H9 (cell line): ENCODE data around the gene CPNE5. TPM values are rescaled to one million over a fixed set of nuclear protein-coding genes. Genes with fewer than 3 reads are reported as not detected.

Experiments
- DNase-seq: peaks from one replicate; pipeline ENCODE4 v3.0.0-alpha.2; 2017
- H2AFZ ChIP-seq: one replicate; pipeline ENCODE4 v1.6.1; 2013; ENCODE audit warnings: mild to moderate bottlenecking, low read length, control low read depth, moderate library complexity
- H2AK5ac ChIP-seq: 2 replicates; pipeline ENCODE4 v1.6.1; 2013; ENCODE audit warnings: low read length, control low read depth, mixed read lengths; ENCODE audit not compliant: insufficient read length
- H2BK120ac ChIP-seq: one replicate; pipeline ENCODE4 v1.6.1; 2013; ENCODE audit warnings: low read depth, mild to moderate bottlenecking, low read length, control low read depth, inconsistent platforms; ENCODE audit not compliant: poor library complexity, severe bottlenecking
- H2BK12ac ChIP-seq: 2 replicates; pipeline ENCODE4 v1.6.1; 2013; ENCODE audit warnings: low read length, control low read depth, mixed read lengths, low read depth; ENCODE audit not compliant: insufficient read length
- H2BK15ac ChIP-seq: 2 replicates; pipeline ENCODE4 v1.6.1; 2013; ENCODE audit warnings: low read depth, low read length, control low read depth
- H2BK20ac ChIP-seq: one replicate; pipeline ENCODE4 v1.6.1; 2013; ENCODE audit warnings: low read depth, mild to moderate bottlenecking, low read length, control low read depth, inconsistent platforms; ENCODE audit not compliant: poor library complexity, severe bottlenecking
- H2BK5ac ChIP-seq: 2 replicates; pipeline ENCODE4 v1.6.1; 2013; ENCODE audit warnings: low read length, control low read depth, mixed read lengths; ENCODE audit not compliant: insufficient read length
- H3K14ac ChIP-seq: 2 replicates; pipeline ENCODE4 v1.6.1; 2013; ENCODE audit warnings: low read length, control low read depth; ENCODE audit not compliant: insufficient read depth
- H3K18ac ChIP-seq: 2 replicates; pipeline ENCODE4 v1.6.1; 2013; ENCODE audit warnings: low read depth, mild to moderate bottlenecking, mixed read lengths, low read length, control low read depth; ENCODE audit not compliant: insufficient read length
- H3K23ac ChIP-seq: 2 replicates; pipeline ENCODE4 v1.6.1; 2013; ENCODE audit warnings: low read length, control low read depth, mixed read lengths, low read depth; ENCODE audit not compliant: insufficient read length
- H3K23me2 ChIP-seq: 2 replicates; pipeline ENCODE4 v1.6.1; 2013; ENCODE audit warnings: low read depth, mild to moderate bottlenecking, mixed read lengths, low read length, control low read depth; ENCODE audit not compliant: insufficient read length, poor library complexity, severe bottlenecking
- H3K27ac ChIP-seq: 2 replicates; pipeline ENCODE4 v1.5.1; 2013; ENCODE audit warnings: low read length, control low read depth, mixed read lengths, low read depth; ENCODE audit not compliant: insufficient read length
- H3K27me3 ChIP-seq: 2 replicates; pipeline ENCODE4 v1.6.1; 2013; ENCODE audit warnings: low read length, control low read depth, inconsistent platforms; ENCODE audit not compliant: insufficient read depth
- H3K4ac ChIP-seq: 2 replicates; pipeline ENCODE4 v1.6.1; 2013; ENCODE audit warnings: low read depth, mild to moderate bottlenecking, control low read depth, inconsistent platforms, low read length, moderate library complexity
- H3K4me1 ChIP-seq: 2 replicates; pipeline ENCODE4 v1.6.1; 2013; ENCODE audit warnings: low read length, control low read depth, inconsistent platforms; ENCODE audit not compliant: insufficient read depth
- H3K4me2 ChIP-seq: 2 replicates; pipeline ENCODE4 v1.6.1; 2013; ENCODE audit warnings: low read length, control low read depth, mixed read lengths; ENCODE audit not compliant: insufficient read length, insufficient read depth
- H3K56ac ChIP-seq: 2 replicates; pipeline ENCODE4 v1.6.1; 2013; ENCODE audit warnings: low read depth, mild to moderate bottlenecking, mixed read lengths, low read length, control low read depth; ENCODE audit not compliant: insufficient read length
- H3K79me1 ChIP-seq: 2 replicates; pipeline ENCODE4 v1.6.1; 2013; ENCODE audit warnings: low read depth, mild to moderate bottlenecking, moderate library complexity, low read length, control low read depth, inconsistent platforms; ENCODE audit not compliant: insufficient read depth, poor library complexity, severe bottlenecking
- H3K79me2 ChIP-seq: 2 replicates; pipeline ENCODE4 v1.6.1; 2013; ENCODE audit warnings: low read length, control low read depth, inconsistent platforms; ENCODE audit not compliant: insufficient read depth
- H3K9ac ChIP-seq: 2 replicates; pipeline ENCODE4 v1.6.1; 2013; ENCODE audit warnings: low read length, control low read depth, mixed read lengths; ENCODE audit not compliant: insufficient read length; ENCODE audit errors: extremely low read depth
- H3K9me3 ChIP-seq: one replicate; pipeline ENCODE4 v1.6.1; 2013; ENCODE audit warnings: low read depth, low read length, inconsistent platforms; ENCODE audit not compliant: control insufficient read depth
- H3T11ph ChIP-seq: one replicate; pipeline ENCODE4 v1.6.1; 2013; ENCODE audit warnings: mild to moderate bottlenecking, low read length, control low read depth, inconsistent platforms
- H4K20me1 ChIP-seq: one replicate; pipeline ENCODE4 v1.6.1; 2013; ENCODE audit not compliant: control insufficient read depth, insufficient read length, insufficient read depth
- H4K5ac ChIP-seq: 2 replicates; pipeline ENCODE4 v1.6.1; 2013; ENCODE audit warnings: low read depth, mild to moderate bottlenecking, mixed read lengths, low read length, control low read depth; ENCODE audit not compliant: insufficient read length
- H4K8ac ChIP-seq: replicated peaks from 2 replicates; pipeline ENCODE4 v1.6.1; 2013; ENCODE audit warnings: low read length, control low read depth, mixed read lengths, low read depth; ENCODE audit not compliant: insufficient read length
- H4K91ac ChIP-seq: 2 replicates; pipeline ENCODE4 v1.6.1; 2013; ENCODE audit warnings: low read depth, mild to moderate bottlenecking, moderate library complexity, mixed read lengths, low read length, control low read depth; ENCODE audit not compliant: insufficient read length
- H3K27ac Mint-ChIP-seq, 3 experiments: 2 replicates in 2 of 3; 3 replicates in 1 of 3; pipeline ENCODE4 v1.8.0; 2020 to 2021; ENCODE audit warnings: mixed read lengths in 3 of 3, mild to moderate bottlenecking in 1 of 3, moderate library complexity in 1 of 3
- H3K27me3 Mint-ChIP-seq: 2 replicates; pipeline ENCODE4 v1.8.0; 2021; ENCODE audit warnings: low read depth, mild to moderate bottlenecking, moderate library complexity, mixed read lengths
- H3K36me3 Mint-ChIP-seq, 3 experiments: 2 replicates in 2 of 3; 3 replicates in 1 of 3; pipeline ENCODE4 v1.8.0; 2020 to 2021; ENCODE audit warnings: low read depth in 3 of 3, mixed read lengths in 3 of 3; ENCODE audit not compliant: insufficient read depth in 1 of 3
- H3K4me1 Mint-ChIP-seq, 2 experiments: 2 replicates each; pipeline ENCODE4 v1.8.0; 2020; ENCODE audit warnings: mixed read lengths in 2 of 2
- H3K4me3 Mint-ChIP-seq, 2 experiments: 2 replicates in 1 of 2; 3 replicates in 1 of 2; pipeline ENCODE4 v1.8.0; 2020 to 2021; ENCODE audit warnings: mild to moderate bottlenecking in 2 of 2, mixed read lengths in 2 of 2, moderate library complexity in 1 of 2
- H3K9me3 Mint-ChIP-seq, 2 experiments: 2 replicates in 1 of 2; 3 replicates in 1 of 2; pipeline ENCODE4 v1.8.0; 2020; ENCODE audit warnings: mild to moderate bottlenecking in 2 of 2, mixed read lengths in 2 of 2, moderate library complexity in 1 of 2
- WGBS: extraction: QIAGEN DNeasy Blood & Tissue Kit; methylation state at CpG from one replicate; pipeline ENCODE4 v1.1.7; 2013; ENCODE audit warnings: missing lambda C conversion rate, low lambda C conversion rate, mixed read lengths; ENCODE audit not compliant: insufficient read length; ENCODE audit errors: extremely low coverage; 5-methylcytosine and 5-hydroxymethylcytosine counted together
- total RNA-seq: library from RNA; stranded (reverse); gene quantifications from 2 replicates; pipeline ENCODE4 v1.2.1, GENCODE V29; 2021
- TF ChIP-seq, protein P1 (sequence below): fragments of 200-600 bp; sonication (generic); conservative IDR thresholded peaks from 3 replicates; pipeline ENCODE4 v1.8.0; 2021; ENCODE audit warnings: antibody characterized with exemption, mild to moderate bottlenecking

Gene CPNE5
- total RNA-seq, 1 experiment from 2014 or later, result 0.52 TPM

DNA sequence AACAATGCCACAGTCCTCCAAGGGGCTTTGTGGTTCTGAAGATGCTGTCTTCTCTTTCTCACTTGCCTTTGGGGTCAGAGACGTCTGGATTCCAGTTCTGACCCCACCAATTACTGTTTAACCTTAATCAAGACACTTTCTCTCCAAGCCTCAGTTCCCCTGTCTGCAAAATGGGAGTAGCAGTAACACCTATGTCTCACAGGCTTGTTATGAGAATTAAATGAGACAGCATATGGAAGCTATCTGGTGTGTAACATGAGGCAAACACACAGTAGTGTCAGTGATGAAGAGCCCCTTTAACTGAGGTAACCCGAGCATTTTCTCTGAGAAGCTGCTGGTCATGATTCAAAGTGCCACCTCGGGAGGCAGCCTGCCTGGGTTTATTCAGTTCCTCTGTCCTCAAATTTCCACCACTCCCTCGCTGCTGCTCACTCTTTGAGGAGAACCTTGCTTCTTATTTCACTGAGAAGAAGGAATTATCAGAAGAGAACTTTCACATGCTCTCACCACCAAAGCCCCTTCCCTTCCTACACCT lies 23.7 kb upstream of the CPNE5 start:
- Histone ChIP-seq H2BK15ac (no peak overlapping the region), H3K4ac (no peak overlapping the region), H3K27me3 (no peaks in the 10 kb centered on the region), H3K79me1 (peaks cover 7% of the 10 kb centered on the region), H3K9me3 (no peaks in the 10 kb centered on the region), H2AFZ (no peak overlapping the region), H3K23me2 (no peaks in the 10 kb centered on the region), H3K9ac (no peak overlapping the region), H3K14ac (no peak overlapping the region), H3K56ac (no peak overlapping the region), H3K27ac (no peak overlapping the region), H4K8ac (no peak overlapping the region), H3K23ac (no peak overlapping the region), H2BK20ac (no peak overlapping the region), H2BK120ac (no peak overlapping the region), H3K18ac (no peak overlapping the region), H2BK12ac (no peak overlapping the region), H2AK5ac (no peak overlapping the region), H2BK5ac (no peak overlapping the region), H4K91ac (no peak overlapping the region), H3K4me1 (peaks cover 2% of the 10 kb centered on the region; the same call in 1 of the 2 replicates), H4K20me1 (no peaks in the 10 kb centered on the region), H3T11ph (no peak overlapping the region), H3K4me2 (no peak overlapping the region), H4K5ac (no peak overlapping the region), H3K79me2 (peaks cover 10% of the 10 kb centered on the region)
- peaks cover 26 to 82% (median 58%) of the 10 kb centered on the region in 3 experiments for H3K36me3 Mint-ChIP-seq
- H3K9me3 Mint-ChIP-seq, result no peaks in the 10 kb centered on the region; a peak in 1 of 5 replicates
- H3K4me1 Mint-ChIP-seq, result peaks cover 52 to 54% of the 10 kb centered on the region in 2 experiments
- no peaks in the 10 kb centered on the region; the same call in 1 of the 2 replicates for H3K27me3 Mint-ChIP-seq
- TF ChIP-seq, protein P1, sequence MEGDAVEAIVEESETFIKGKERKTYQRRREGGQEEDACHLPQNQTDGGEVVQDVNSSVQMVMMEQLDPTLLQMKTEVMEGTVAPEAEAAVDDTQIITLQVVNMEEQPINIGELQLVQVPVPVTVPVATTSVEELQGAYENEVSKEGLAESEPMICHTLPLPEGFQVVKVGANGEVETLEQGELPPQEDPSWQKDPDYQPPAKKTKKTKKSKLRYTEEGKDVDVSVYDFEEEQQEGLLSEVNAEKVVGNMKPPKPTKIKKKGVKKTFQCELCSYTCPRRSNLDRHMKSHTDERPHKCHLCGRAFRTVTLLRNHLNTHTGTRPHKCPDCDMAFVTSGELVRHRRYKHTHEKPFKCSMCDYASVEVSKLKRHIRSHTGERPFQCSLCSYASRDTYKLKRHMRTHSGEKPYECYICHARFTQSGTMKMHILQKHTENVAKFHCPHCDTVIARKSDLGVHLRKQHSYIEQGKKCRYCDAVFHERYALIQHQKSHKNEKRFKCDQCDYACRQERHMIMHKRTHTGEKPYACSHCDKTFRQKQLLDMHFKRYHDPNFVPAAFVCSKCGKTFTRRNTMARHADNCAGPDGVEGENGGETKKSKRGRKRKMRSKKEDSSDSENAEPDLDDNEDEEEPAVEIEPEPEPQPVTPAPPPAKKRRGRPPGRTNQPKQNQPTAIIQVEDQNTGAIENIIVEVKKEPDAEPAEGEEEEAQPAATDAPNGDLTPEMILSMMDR, result no peak
- DNase-seq, result no peak
- no CpG with 5 or more reads among the region's 4 CpGs for WGBS
- no peak overlapping the region for H3K4me3 Mint-ChIP-seq
- H3K27ac Mint-ChIP-seq, result peak overlapping the region in 1 of 3 experiments; percentile 1; a peak in 2 of 7 replicates
